B cell (primary cell): ENCODE results near the gene RASL11A. TPM values are rescaled to one million over a fixed set of nuclear protein-coding genes. Genes with fewer than 3 reads are reported as not detected.

Experiments used
- ATAC-seq: fragments of 200-7000 bp; cut with Tn5 transposase; one replicate; pipeline ENCODE4 v1.10.0; 2021; ENCODE audit warnings: low read depth, mild to moderate bottlenecking, moderate number of reproducible peaks, moderate library complexity
- CTCF ChIA-PET: fragments of 350-600 bp; sonication (Branson Sonifier 250); formaldehyde crosslinking; loops from one replicate; lab custom pipeline; 2021; ENCODE audit warnings: antibody characterized with exemption, inconsistent platforms; lab: Charles Lee
- POLR2A ChIA-PET: fragments of 350-600 bp; sonication (Branson Sonifier 250); formaldehyde crosslinking; loops from one replicate; lab custom pipeline; 2021; ENCODE audit warnings: antibody characterized with exemption; lab: Charles Lee
- DNase-seq: peaks from one replicate; pipeline ENCODE4 v3.0.0; 2013
- H2AFZ ChIP-seq: 2 replicates; pipeline ENCODE4 v1.6.1; 2012; ENCODE audit warnings: mild to moderate bottlenecking, low read depth, low read length; ENCODE audit not compliant: insufficient read depth, poor library complexity, severe bottlenecking
- H3K27ac ChIP-seq, 2 donors: 1 replicate in 1 of 2; 2 replicates in 1 of 2; pipeline ENCODE4 v1.5.1; 2012 to 2013; ENCODE audit warnings: low read length in 2 of 2, mild to moderate bottlenecking in 2 of 2, moderate library complexity in 1 of 2
- H3K27me3 ChIP-seq, 4 experiments: fragments of 200-600 bp in 1 of 4; sonication (generic) in 1 of 4; replicated peaks in 1 of 4; 1 replicate in 2 of 4; 2 replicates in 2 of 4; pipeline versions ENCODE4 v1.6.1 to v1.7.0; 2013 to 2016; ENCODE audit warnings: low read length in 3 of 4, mild to moderate bottlenecking in 2 of 4, mixed read lengths in 1 of 4, moderate library complexity in 1 of 4; ENCODE audit not compliant: insufficient read depth in 4 of 4, control insufficient read depth in 3 of 4; ENCODE audit errors: control extremely low read depth in 1 of 4
- H3K36me3 ChIP-seq, 2 experiments: replicated peaks in 1 of 2; 1 replicate in 1 of 2; 2 replicates in 1 of 2; pipeline versions ENCODE4 v1.6.1 to v1.7.1; 2013; ENCODE audit warnings: low read length in 1 of 2; ENCODE audit not compliant: insufficient read depth in 2 of 2, control insufficient read depth in 1 of 2; ENCODE audit errors: control extremely low read depth in 1 of 2, extremely low read depth in 1 of 2
- H3K4me1 ChIP-seq, 2 donors: fragments of 200-600 bp in 1 of 2; sonication (generic) in 1 of 2; 1 replicate in 1 of 2; 2 replicates in 1 of 2; pipeline versions ENCODE4 v1.5.1 to v1.6.1; 2013 to 2017; ENCODE audit warnings: low read length in 2 of 2; ENCODE audit not compliant: control insufficient read depth in 2 of 2, insufficient read depth in 2 of 2
- H3K4me2 ChIP-seq: replicated peaks from 2 replicates; pipeline ENCODE3; 2012; ENCODE audit warnings: mild to moderate bottlenecking, low read depth, low read length; ENCODE audit not compliant: poor library complexity, severe bottlenecking
- H3K4me3 ChIP-seq, 5 experiments: fragments of 200-600 bp in 1 of 5; sonication (generic) in 1 of 5; 1 replicate in 3 of 5; 2 replicates in 2 of 5; pipeline versions ENCODE4 v1.5.1 to v1.7.0; 2011 to 2016; ENCODE audit warnings: low read length in 4 of 5, mild to moderate bottlenecking in 4 of 5, low read depth in 2 of 5, control low read depth in 1 of 5, moderate library complexity in 1 of 5; ENCODE audit not compliant: insufficient read depth in 1 of 5; ENCODE audit errors: control extremely low read depth in 1 of 5, extremely low read depth in 1 of 5
- H3K79me2 ChIP-seq: fragments of 200-600 bp; sonication (generic); one replicate; pipeline ENCODE4 v1.6.0; 2016; ENCODE audit warnings: low read length; ENCODE audit not compliant: control insufficient read depth, insufficient read depth
- H3K9ac ChIP-seq: fragments of 200-600 bp; sonication (generic); 2 replicates; pipeline ENCODE4 v1.6.1; 2017; ENCODE audit warnings: mild to moderate bottlenecking, low read length, moderate library complexity
- H3K9me3 ChIP-seq, 3 donors: one replicate each; pipeline versions ENCODE4 v1.6.1 to v1.7.1; 2013; ENCODE audit warnings: low read length in 2 of 3; ENCODE audit not compliant: control insufficient read depth in 2 of 3, insufficient read depth in 1 of 3; ENCODE audit errors: control extremely low read depth in 1 of 3
- H4K20me1 ChIP-seq: 2 replicates; pipeline ENCODE4 v1.6.0; 2012; ENCODE audit warnings: mild to moderate bottlenecking, low read length; ENCODE audit not compliant: insufficient read depth, control insufficient read depth, poor library complexity, severe bottlenecking
- H3K27ac Mint-ChIP-seq: one replicate; pipeline ENCODE4 v1.8.0; 2021; ENCODE audit warnings: mixed read lengths
- H3K27me3 Mint-ChIP-seq: one replicate; pipeline ENCODE4 v1.8.0; 2021; ENCODE audit warnings: mixed read lengths
- H3K4me1 Mint-ChIP-seq: one replicate; pipeline ENCODE4 v1.8.0; 2021; ENCODE audit warnings: mixed read lengths
- H3K4me3 Mint-ChIP-seq: one replicate; pipeline ENCODE4 v1.8.0; 2021; ENCODE audit warnings: mixed read lengths
- H3K9me3 Mint-ChIP-seq: one replicate; pipeline ENCODE4 v1.8.0; 2022; ENCODE audit warnings: mixed read lengths; ENCODE audit not compliant: insufficient read depth
- CTCF ChIP-seq: fragments of 200-600 bp; IDR thresholded peaks from one replicate; pipeline ENCODE4 v1.8.0; 2022; ENCODE audit warnings: antibody characterized with exemption, mild to moderate bottlenecking
- EZH2 ChIP-seq: IDR thresholded peaks from 2 replicates; pipeline ENCODE4 v1.6.1; 2012; ENCODE audit warnings: borderline replicate concordance, low read depth, mild to moderate bottlenecking, moderate library complexity, low read length; ENCODE audit not compliant: insufficient read depth, poor library complexity, severe bottlenecking
- WGBS: methylation state at CpG from one replicate; pipeline ENCODE4 v1.1.5; 2013; ENCODE audit warnings: missing lambda C conversion rate; ENCODE audit not compliant: insufficient coverage; 5-methylcytosine and 5-hydroxymethylcytosine counted together
- intact Hi-C: fragments of 100-400 bp; cut with micrococcal nuclease; formaldehyde crosslinking; loops from one replicate; pipeline ENCODE4 v1.10.0; 2022
- polyA plus RNA-seq: library from polyadenylated mRNA; depleted of rRNA; stranded (reverse); fragments of >200 nt; gene quantifications from 2 replicates; pipeline ENCODE4 v1.2.3, GENCODE V29; 2012
- total RNA-seq, 2 donors: library from RNA; stranded (reverse); fragments of 120-200 nt in 1 of 2; gene quantifications; 1 replicate in 1 of 2; 2 replicates in 1 of 2; pipeline versions ENCODE4 v1.2.3 to v1.2.4, GENCODE V29; 2013 to 2022

The RASL11A gene
- total and polyA plus RNA-seq, 2 donors (not counting 1 experiment from before 2014, with no cell fraction given) = 0.89 to 4.8 TPM

DNA sequence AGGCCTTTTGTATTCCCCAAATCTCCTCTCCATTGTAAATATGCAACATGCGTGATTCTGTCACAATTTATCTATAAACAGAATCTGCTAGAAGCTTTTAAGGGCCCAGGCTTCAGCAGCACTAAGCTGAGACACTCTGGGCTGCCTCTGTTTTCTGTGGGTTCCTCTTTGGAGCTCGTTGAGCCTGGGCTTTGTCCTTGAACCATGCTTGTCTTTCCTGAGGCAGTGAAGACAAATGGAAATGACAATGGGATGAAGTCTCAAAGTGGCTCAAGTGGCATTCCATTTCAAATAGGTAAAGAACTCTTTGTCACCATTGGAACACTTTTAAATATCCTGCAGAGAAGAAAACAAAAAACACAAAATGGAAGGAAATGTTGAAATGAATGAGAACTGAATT lies 40.3 kb downstream of the RASL11A start:
- TF ChIP-seq CTCF = no peak
- no peak for TF ChIP-seq EZH2
- CTCF ChIA-PET = interaction anchor here (0.6 kb wide), 2 partner anchors 20 to 34 kb away, joined by 3 to 4 read pairs; no protein-coding TSS in a partner anchor
- Histone ChIP-seq H3K4me2 (no peak overlapping the region), H3K79me2 (no peaks in the 10 kb centered on the region), H3K9me3 (no peaks in the 10 kb centered on the region), H4K20me1 (no peaks in the 10 kb centered on the region), H3K9ac (no peak overlapping the region), H3K4me3 (no peak overlapping the region), H3K36me3 (no peaks in the 10 kb centered on the region), H2AFZ (no peak overlapping the region), H3K4me1 (peaks cover 12% of the 10 kb centered on the region in 2 donors), H3K27ac (no peak overlapping the region), H3K27me3 (peaks cover 0 to 1% (median 0%) of the 10 kb centered on the region in 4 experiments)
- H3K27me3 Mint-ChIP-seq = peaks cover 8% of the 10 kb centered on the region
- intact Hi-C loops = no loop called here
- ATAC-seq (no peak), DNase-seq (no peak)
- no peaks in the 10 kb centered on the region for H3K9me3 Mint-ChIP-seq
- H3K4me1 Mint-ChIP-seq = peaks cover 13% of the 10 kb centered on the region
- POLR2A ChIA-PET = no interaction called here
- 67% methylated on average over 2 of the region's 2 CpGs for WGBS
- H3K4me3 Mint-ChIP-seq = no peak overlapping the region
- H3K27ac Mint-ChIP-seq = no peak overlapping the region

- CTCF ChIA-PET = interaction anchor here (0.6 to 1.2 kb wide), 3 partner anchors 20 to 326 kb away, joined by 3 to 7 read pairs (median 4); no protein-coding TSS in a partner anchor
- intact Hi-C loops = no loop called here
These were observed 41.0 kb downstream of the RASL11A start for GRCh38 chr13:27311518-27312210.

More at GRCh38 chr13:27311518-27312210, 41.0 kb downstream of the RASL11A start:
- no peak overlapping the region for H3K4me3 Mint-ChIP-seq
- Histone ChIP-seq H3K27me3 (peaks cover 0 to 8% (median 0%) of the 10 kb centered on the region in 4 experiments), H3K4me3 (no peak overlapping the region), H3K27ac (no peak overlapping the region), H3K9me3 (no peaks in the 10 kb centered on the region), H3K9ac (no peak overlapping the region), H4K20me1 (no peaks in the 10 kb centered on the region), H3K79me2 (no peaks in the 10 kb centered on the region), H3K4me2 (no peak overlapping the region), H3K36me3 (no peaks in the 10 kb centered on the region), H3K4me1 (peaks cover 5% of the 10 kb centered on the region in 2 donors), H2AFZ (no peak overlapping the region)
- H3K27ac Mint-ChIP-seq = no peak overlapping the region
- H3K9me3 Mint-ChIP-seq = no peaks in the 10 kb centered on the region
- TF ChIP-seq CTCF (no peak), EZH2 (no peak)
- WGBS = 100% methylated on average over 1 of the region's 6 CpGs
- POLR2A ChIA-PET = no interaction called here
- peaks cover 15% of the 10 kb centered on the region for H3K27me3 Mint-ChIP-seq
- peaks cover 5% of the 10 kb centered on the region for H3K4me1 Mint-ChIP-seq
- ATAC-seq (no peak), DNase-seq (no peak)
